HepG2 (cell line): ENCODE results near the gene GPR137. TPM values are rescaled to one million over a fixed set of nuclear protein-coding genes. Genes with fewer than 3 reads are reported as not detected.

Experiments used
- CENPT ChIP-seq: sonication (generic); formaldehyde crosslinking; IDR thresholded peaks from 2 replicates; pipeline ENCODE4 v1.8.0; 2022; ENCODE audit warnings: low read depth, mild to moderate bottlenecking, moderate library complexity, missing genetic modification reagents
- FOXA1 ChIP-seq, 2 experiments: fragments of 450-650 bp in 1 of 2; sonication (generic) in 1 of 2; formaldehyde crosslinking in 1 of 2; IDR thresholded peaks; 2 replicates each; pipeline versions ENCODE4 v1.4.0 to v1.6.1; 2016 to 2020; ENCODE audit warnings: missing genetic modification reagents in 1 of 2
- GABPB1 ChIP-seq: IDR thresholded peaks from 2 replicates; pipeline ENCODE4 v1.6.1; 2016; ENCODE audit warnings: mild to moderate bottlenecking, missing genetic modification reagents, moderate library complexity, missing compliant biosample characterization
- HNF4A ChIP-seq: sonication (generic); formaldehyde crosslinking; IDR thresholded peaks from 2 replicates; pipeline ENCODE4 v1.4.0; 2020; ENCODE audit warnings: missing genetic modification reagents
- MATR3 ChIP-seq: sonication (generic); formaldehyde crosslinking; IDR thresholded peaks from 2 replicates; pipeline ENCODE4 v1.4.0; 2020; ENCODE audit warnings: missing genetic modification reagents
- MLX ChIP-seq: IDR thresholded peaks from 2 replicates; pipeline ENCODE4 v1.6.1; 2016
- PAF1 ChIP-seq: IDR thresholded peaks from 2 replicates; pipeline ENCODE4 v1.6.1; 2016; ENCODE audit warnings: missing genetic modification reagents, missing compliant biosample characterization
- PHB2 ChIP-seq: fragments of 450-650 bp; IDR thresholded peaks from 2 replicates; pipeline ENCODE4 v1.6.1; 2018; ENCODE audit not compliant: partially characterized antibody
- PHF8 ChIP-seq: sonication (generic); formaldehyde crosslinking; IDR thresholded peaks from 2 replicates; pipeline ENCODE4 v1.5.0; 2020; ENCODE audit warnings: missing genetic modification reagents
- SNAPC2 ChIP-seq: sonication (generic); formaldehyde crosslinking; IDR thresholded peaks from 2 replicates; pipeline ENCODE4 v1.8.1; 2022; ENCODE audit warnings: mild to moderate bottlenecking, missing genetic modification reagents
- SP5 ChIP-seq: IDR thresholded peaks from 2 replicates; pipeline ENCODE4 v1.6.1; 2016; ENCODE audit warnings: low read depth, borderline replicate concordance
- SSRP1 ChIP-seq: IDR thresholded peaks from 2 replicates; pipeline ENCODE4 v1.6.1; 2016; ENCODE audit warnings: control low read depth
- TARDBP ChIP-seq: sonication (generic); formaldehyde crosslinking; IDR thresholded peaks from 2 replicates; pipeline ENCODE4 v1.8.0; 2022; ENCODE audit warnings: mild to moderate bottlenecking, missing genetic modification reagents
- THRA ChIP-seq: sonication (generic); formaldehyde crosslinking; IDR thresholded peaks from 2 replicates; pipeline ENCODE4 v1.4.0; 2020; ENCODE audit warnings: missing genetic modification reagents, borderline replicate concordance
- ZBTB10 ChIP-seq: sonication (generic); formaldehyde crosslinking; IDR thresholded peaks from 2 replicates; pipeline ENCODE4 v1.4.0; 2020; ENCODE audit warnings: missing genetic modification reagents, borderline replicate concordance
- ZBTB26 ChIP-seq: IDR thresholded peaks from 2 replicates; pipeline ENCODE4 v1.6.1; 2016; ENCODE audit warnings: missing compliant biosample characterization, missing genetic modification reagents, borderline replicate concordance
- ZFP91 ChIP-seq: sonication (generic); formaldehyde crosslinking; IDR thresholded peaks from 2 replicates; pipeline ENCODE4 v1.9.0; 2022; ENCODE audit warnings: missing genetic modification reagents, mild to moderate bottlenecking, borderline replicate concordance
- ZFY ChIP-seq: sonication (generic); formaldehyde crosslinking; IDR thresholded peaks from 2 replicates; pipeline ENCODE4 v1.4.0; 2020; ENCODE audit warnings: missing genetic modification reagents
- ZNF556 ChIP-seq: sonication (generic); formaldehyde crosslinking; IDR thresholded peaks from 2 replicates; pipeline ENCODE4 v1.4.0; 2020; ENCODE audit warnings: mild to moderate bottlenecking, missing genetic modification reagents, borderline replicate concordance
- ZNF747 ChIP-seq: sonication (generic); formaldehyde crosslinking; IDR thresholded peaks from 2 replicates; pipeline ENCODE4 v1.8.1; 2023; ENCODE audit warnings: missing genetic modification reagents, mild to moderate bottlenecking, borderline replicate concordance
- ZNF773 ChIP-seq: sonication (generic); formaldehyde crosslinking; IDR thresholded peaks from 2 replicates; pipeline ENCODE4 v1.4.0; 2020; ENCODE audit warnings: missing genetic modification reagents, borderline replicate concordance
- ZNF775 ChIP-seq: sonication (generic); formaldehyde crosslinking; IDR thresholded peaks from 2 replicates; pipeline ENCODE4 v1.4.0; 2020; ENCODE audit warnings: missing genetic modification reagents, mild to moderate bottlenecking, moderate library complexity, borderline replicate concordance
- polyA plus RNA-seq, 8 experiments: library from polyadenylated mRNA; depleted of rRNA in 3 of 8; stranded (reverse) in 7 of 8; unstranded in 1 of 8; fragments of >200 nt; fragmentation: Illumina TruSeq in 4 of 8; extraction: Trizol in 4 of 8; gene quantifications; 2 replicates each; pipeline versions ENCODE4 v1.2.1 to v1.2.3, GENCODE V29; 2011 to 2016; ENCODE audit warnings: low read depth in 4 of 8, missing spikeins in 1 of 8, mixed read lengths in 1 of 8; ENCODE audit not compliant: insufficient read depth in 1 of 8
- total RNA-seq, 5 experiments: library from RNA; depleted of rRNA; stranded (reverse); fragments of >200 nt; fragmentation: Illumina TruSeq; extraction: Trizol; gene quantifications; 2 replicates each; pipeline ENCODE4 v1.2.3, GENCODE V29; 2016; ENCODE audit warnings: low read depth in 1 of 5

The GPR137 gene
- total and polyA plus RNA-seq, 2 of the 13 experiments (the other 11 are each of a cell fraction or from before 2014, with no cell fraction given), result 8.5 to 13.2 TPM

- TF ChIP-seq ZFY (CRISPR knock-in tag), result peak; percentile 75
- TF ChIP-seq PHB2, result no peak
- 0 out of 2 replicates have a peak, but pooled peaks have one; percentile 15 for TF ChIP-seq ZNF747
- peak; percentile 73 for TF ChIP-seq SP5 (CRISPR knock-in tag)
- no peak for TF ChIP-seq SSRP1 (CRISPR knock-in tag)
- TF ChIP-seq MLX (CRISPR knock-in tag), result no peak
- peak; percentile 56; the same call in 1 of the 2 replicates for TF ChIP-seq ZBTB26
- TF ChIP-seq ZNF775 (CRISPR knock-in tag), result 0 out of 2 replicates have a peak, but pooled peaks have one; percentile 24
- TF ChIP-seq GABPB1 (CRISPR knock-in tag), result peak; percentile 39; the same call in 1 of the 2 replicates
- peak; percentile 72; the same call in 1 of the 2 replicates for TF ChIP-seq ZNF773 (CRISPR knock-in tag)
- TF ChIP-seq MATR3 (CRISPR knock-in tag), result no peak
- 0 out of 2 replicates have a peak, but pooled peaks have one; percentile 31 for TF ChIP-seq ZBTB10 (CRISPR knock-in tag)
- peak; percentile 78 for TF ChIP-seq PHF8 (CRISPR knock-in tag)
- 0 out of 2 replicates have a peak, but pooled peaks have one; percentile 32 for TF ChIP-seq CENPT (CRISPR knock-in tag)
- TF ChIP-seq THRA (CRISPR knock-in tag), result peak; percentile 55
- no peak for TF ChIP-seq FOXA1 (IDR thresholded peaks at IDR 0.05)
- TF ChIP-seq FOXA1 (CRISPR knock-in tag; IDR thresholded peaks at IDR 0.05), result no peak
- TF ChIP-seq TARDBP, result peak; percentile 36; the same call in 1 of the 2 replicates
- TF ChIP-seq PAF1 (CRISPR knock-in tag), result no peak
- TF ChIP-seq HNF4A (CRISPR knock-in tag), result no peak
- TF ChIP-seq ZNF556 (CRISPR knock-in tag), result peak; percentile 46; the same call in 1 of the 2 replicates
- TF ChIP-seq SNAPC2 (CRISPR knock-in tag), result peak; percentile 75; the same call in 1 of the 2 replicates
- TF ChIP-seq ZFP91 (CRISPR knock-in tag), result peak; percentile 65
These were observed 32.5 kb downstream of the GPR137 start, which contains the start of gene PRDX5 (continued) for GRCh38 chr11:64317961-64318765.
